Mesenchymal stem cell (in vitro differentiated cells and primary cell): ENCODE results near the gene CYLC2.

Source experiments
- DNase-seq: peaks from one replicate; pipeline ENCODE4 v3.0.0-alpha.2; 2013
- H2AFZ ChIP-seq: one replicate; pipeline ENCODE4 v1.6.1; 2013; ENCODE audit warnings: low read depth, mild to moderate bottlenecking, control low read depth, inconsistent platforms, low read length, moderate library complexity
- H2AK5ac ChIP-seq: 2 replicates; pipeline ENCODE4 v1.6.1; 2013; ENCODE audit warnings: low read length, moderate library complexity, mild to moderate bottlenecking, inconsistent platforms; ENCODE audit not compliant: severe bottlenecking
- H2BK120ac ChIP-seq: one replicate; pipeline ENCODE4 v1.6.1; 2013; ENCODE audit warnings: low read depth, mild to moderate bottlenecking, inconsistent platforms, low read length, moderate library complexity
- H2BK12ac ChIP-seq, 2 experiments: one replicate each; pipeline ENCODE4 v1.6.1; 2013; ENCODE audit warnings: inconsistent platforms in 2 of 2, low read length in 2 of 2, mild to moderate bottlenecking in 2 of 2, moderate library complexity in 2 of 2, control low read depth in 1 of 2
- H2BK15ac ChIP-seq: one replicate; pipeline ENCODE4 v1.6.1; 2013; ENCODE audit warnings: mild to moderate bottlenecking, low read depth, inconsistent platforms; ENCODE audit not compliant: poor library complexity, severe bottlenecking
- H2BK5ac ChIP-seq: 2 replicates; pipeline ENCODE4 v1.6.1; 2013; ENCODE audit warnings: low read depth, mild to moderate bottlenecking, low read length, control low read depth, inconsistent platforms; ENCODE audit not compliant: poor library complexity, severe bottlenecking
- H3K14ac ChIP-seq, 2 experiments: one replicate each; pipeline ENCODE4 v1.6.1; 2013; ENCODE audit warnings: inconsistent platforms in 2 of 2, low read length in 2 of 2, control low read depth in 1 of 2, mild to moderate bottlenecking in 1 of 2, moderate library complexity in 1 of 2
- H3K18ac ChIP-seq, 2 experiments: one replicate each; pipeline ENCODE4 v1.6.1; 2013; ENCODE audit warnings: inconsistent platforms in 2 of 2, low read length in 2 of 2, control low read depth in 1 of 2, low read depth in 1 of 2, mild to moderate bottlenecking in 1 of 2
- H3K23ac ChIP-seq, 2 experiments: one replicate each; pipeline ENCODE4 v1.6.1; 2013; ENCODE audit warnings: inconsistent platforms in 2 of 2, low read length in 2 of 2, mild to moderate bottlenecking in 2 of 2, moderate library complexity in 2 of 2, control low read depth in 1 of 2
- H3K27ac ChIP-seq: 2 replicates; pipeline ENCODE4 v1.5.1; 2013; ENCODE audit warnings: mild to moderate bottlenecking, moderate library complexity, low read length, control low read depth, inconsistent platforms; ENCODE audit not compliant: poor library complexity, severe bottlenecking
- H3K27me3 ChIP-seq, 2 experiments: 2 replicates each; pipeline versions ENCODE4 v1.6.1 to v1.7.0; 2013; ENCODE audit warnings: low read length in 2 of 2, mild to moderate bottlenecking in 2 of 2, moderate library complexity in 2 of 2, control low read depth in 1 of 2, inconsistent platforms in 1 of 2; ENCODE audit not compliant: control insufficient read depth in 1 of 2, insufficient read depth in 1 of 2
- H3K36me3 ChIP-seq, 2 experiments: 2 replicates each; pipeline versions ENCODE4 v1.6.1 to v1.7.0; 2013; ENCODE audit warnings: low read length in 2 of 2, control low read depth in 1 of 2, inconsistent platforms in 1 of 2, low read depth in 1 of 2, mild to moderate bottlenecking in 1 of 2; ENCODE audit not compliant: insufficient read depth in 2 of 2, control insufficient read depth in 1 of 2
- H3K4ac ChIP-seq, 2 experiments: one replicate each; pipeline ENCODE4 v1.6.1; 2013; ENCODE audit warnings: inconsistent platforms in 2 of 2, low read length in 2 of 2, mild to moderate bottlenecking in 2 of 2, moderate library complexity in 2 of 2, control low read depth in 1 of 2, low read depth in 1 of 2
- H3K4me1 ChIP-seq: 2 replicates; pipeline ENCODE4 v1.6.1; 2013; ENCODE audit warnings: low read depth, low read length, control low read depth; ENCODE audit not compliant: control insufficient read depth, insufficient read depth
- H3K4me2 ChIP-seq: 2 replicates; pipeline ENCODE4 v1.6.1; 2013; ENCODE audit warnings: low read length, mild to moderate bottlenecking, inconsistent platforms; ENCODE audit not compliant: poor library complexity, severe bottlenecking
- H3K4me3 ChIP-seq, 2 experiments: 2 replicates each; pipeline versions ENCODE4 v1.5.1 to v1.7.0; 2013; ENCODE audit warnings: low read length in 2 of 2, mild to moderate bottlenecking in 2 of 2, control low read depth in 1 of 2, low read depth in 1 of 2; ENCODE audit not compliant: insufficient read depth in 1 of 2
- H3K79me1 ChIP-seq: replicated peaks from 2 replicates; pipeline ENCODE4 v1.6.1; 2013; ENCODE audit warnings: mild to moderate bottlenecking, control low read depth, low read length, inconsistent platforms; ENCODE audit not compliant: poor library complexity, severe bottlenecking
- H3K9ac ChIP-seq: 2 replicates; pipeline ENCODE4 v1.7.0; 2013; ENCODE audit warnings: mild to moderate bottlenecking, low read length, moderate library complexity
- H3K9me3 ChIP-seq: 2 replicates; pipeline ENCODE4 v1.7.0; 2013; ENCODE audit warnings: mild to moderate bottlenecking, low read length; ENCODE audit not compliant: control insufficient read depth
- H4K8ac ChIP-seq: one replicate; pipeline ENCODE4 v1.6.1; 2013; ENCODE audit warnings: inconsistent platforms, mild to moderate bottlenecking, low read length, moderate library complexity
- H4K91ac ChIP-seq: one replicate; pipeline ENCODE4 v1.6.1; 2013; ENCODE audit warnings: mild to moderate bottlenecking, low read length, inconsistent platforms
- WGBS: methylation state at CpG from one replicate; pipeline ENCODE4 v1.1.7; 2013; ENCODE audit warnings: mixed read lengths; 5-methylcytosine and 5-hydroxymethylcytosine counted together

The CYLC2 gene

DNA sequence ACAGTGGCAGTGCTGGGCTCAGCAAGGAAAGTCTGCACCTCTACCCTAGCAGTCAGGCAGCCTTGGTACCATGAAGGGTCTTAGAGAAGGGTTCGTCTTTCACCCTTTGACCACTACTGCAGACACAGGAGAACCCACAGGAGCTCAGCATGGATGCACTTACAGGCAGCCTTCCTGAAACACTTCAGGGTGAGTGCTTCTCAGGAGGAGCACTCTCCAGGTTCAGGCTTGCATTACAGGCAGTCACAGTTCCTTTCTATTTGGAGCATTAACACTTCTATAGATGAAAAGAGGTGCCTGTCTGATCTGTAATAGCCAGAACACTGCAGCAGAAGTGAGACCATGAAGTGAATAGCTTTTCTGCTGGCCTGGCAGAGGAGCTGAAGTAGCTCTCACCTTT is 8.7 kb upstream of the CYLC2 start:
- Histone ChIP-seq H3K9ac (no peak overlapping the region), H2BK120ac (no peak overlapping the region), H2BK12ac (no peak overlapping the region), H3K4ac (no peak overlapping the region), H4K8ac (no peak overlapping the region), H3K4me3 (no peak overlapping the region), H3K14ac (no peak overlapping the region), H3K27me3 (no peaks in the 10 kb centered on the region), H3K4me2 (no peak overlapping the region), H3K79me1 (no peaks in the 10 kb centered on the region), H3K18ac (no peak overlapping the region), H3K23ac (no peak overlapping the region), H3K27ac (no peak overlapping the region), H2AK5ac (no peak overlapping the region), H2BK5ac (no peak overlapping the region), H2BK15ac (no peak overlapping the region), H3K4me1 (no peaks in the 10 kb centered on the region), H4K91ac (no peak overlapping the region), H2AFZ (no peak overlapping the region), H3K9me3 (peaks cover 3% of the 10 kb centered on the region), H3K36me3 (no peaks in the 10 kb centered on the region)
- WGBS = 56% methylated on average over 1 of the region's 1 CpG
- no peak for DNase-seq

DNA sequence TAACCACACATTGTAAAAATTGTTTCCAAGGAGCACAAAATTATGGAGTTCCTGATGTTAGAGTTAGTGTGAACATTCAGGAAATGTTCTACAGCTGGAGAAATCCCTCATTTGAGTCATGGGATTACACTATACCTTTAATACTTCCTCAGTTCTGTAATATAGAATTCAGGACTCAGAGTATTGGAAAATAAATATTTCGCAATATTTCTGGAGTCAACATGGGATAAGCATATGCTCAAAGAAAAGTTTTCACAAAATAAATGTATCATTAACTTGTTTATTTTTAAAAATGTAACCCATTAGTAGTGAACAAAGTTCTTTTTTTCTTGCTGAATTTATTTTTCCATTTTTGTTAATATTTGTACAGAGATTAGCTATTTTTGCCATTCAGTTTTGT is 8.6 kb downstream of the CYLC2 start:
- Histone ChIP-seq H2AK5ac (no peak overlapping the region), H2AFZ (no peak overlapping the region)

DNA sequence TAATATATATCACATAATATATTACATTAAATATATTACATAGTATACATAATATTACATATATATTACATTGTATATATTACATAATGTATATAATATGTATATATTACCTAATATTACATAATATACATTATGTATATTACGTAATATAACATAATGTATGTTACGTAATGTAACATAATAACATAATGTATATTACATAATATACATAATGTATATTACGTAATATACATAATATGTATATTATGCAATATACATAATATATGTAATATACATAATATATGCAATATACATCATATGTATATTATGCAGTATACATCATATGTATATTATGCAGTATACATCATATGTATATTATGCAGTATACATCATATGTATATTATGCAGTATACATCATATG is 19.1 kb downstream of the CYLC2 start:
- H3K18ac ChIP-seq = no peak overlapping the region
- no peak for DNase-seq

More for the DNA sequence above, 8.6 kb downstream of the CYLC2 start:
- Histone ChIP-seq H3K14ac (no peak overlapping the region), H3K27me3 (no peaks in the 10 kb centered on the region), H3K27ac (no peak overlapping the region), H2BK15ac (no peak overlapping the region), H3K9ac (no peak overlapping the region), H3K4me2 (no peak overlapping the region), H2BK5ac (no peak overlapping the region), H3K18ac (no peak overlapping the region), H3K4ac (no peak overlapping the region), H3K23ac (no peak overlapping the region), H2BK12ac (no peak overlapping the region), H4K8ac (no peak overlapping the region), H3K9me3 (peaks cover 10% of the 10 kb centered on the region), H3K4me1 (no peaks in the 10 kb centered on the region), H3K79me1 (no peaks in the 10 kb centered on the region), H2BK120ac (no peak overlapping the region), H4K91ac (no peak overlapping the region), H3K4me3 (no peak overlapping the region), H3K36me3 (no peaks in the 10 kb centered on the region)
- no CpG with 5 or more reads among the region's 1 CpG for WGBS
- no peak for DNase-seq

DNA sequence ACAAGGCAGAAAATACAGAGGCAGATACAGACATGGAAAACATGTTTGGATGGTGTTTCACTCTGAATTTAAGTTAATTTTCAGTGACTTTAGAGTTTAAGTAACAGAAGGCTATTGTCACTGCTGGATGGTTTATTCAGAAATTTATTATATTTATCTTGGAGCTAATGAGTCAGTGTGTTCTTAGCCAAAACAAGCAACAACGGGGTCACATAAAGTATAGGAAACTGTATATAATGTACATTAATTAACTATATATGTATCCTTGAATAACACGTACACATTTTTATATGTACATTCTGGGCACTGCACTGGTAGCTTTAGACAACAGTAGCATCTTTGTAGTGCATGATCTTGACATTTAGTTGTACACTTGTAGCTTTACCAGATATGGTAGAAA is 30.7 kb downstream of the CYLC2 start:
- no peak overlapping the region for H2BK12ac ChIP-seq
- H3K4ac ChIP-seq = no peak overlapping the region

More for the DNA sequence above, 19.1 kb downstream of the CYLC2 start:
- Histone ChIP-seq H3K23ac (no peak overlapping the region), H3K27ac (no peak overlapping the region), H3K4me2 (no peak overlapping the region), H2BK5ac (no peak overlapping the region), H2BK15ac (no peak overlapping the region), H4K91ac (no peak overlapping the region), H3K14ac (no peak overlapping the region), H2BK120ac (no peak overlapping the region), H2BK12ac (no peak overlapping the region), H4K8ac (no peak overlapping the region), H2AK5ac (no peak overlapping the region), H3K79me1 (no peaks in the 10 kb centered on the region), H3K27me3 (no peaks in the 10 kb centered on the region), H3K9ac (no peak overlapping the region), H3K4me3 (no peak overlapping the region), H2AFZ (no peak overlapping the region), H3K4me1 (no peaks in the 10 kb centered on the region), H3K9me3 (peaks cover 7% of the 10 kb centered on the region), H3K36me3 (no peaks in the 10 kb centered on the region), H3K4ac (no peak overlapping the region)
- WGBS = no CpG with 5 or more reads among the region's 3 CpGs

More for the DNA sequence above, 30.7 kb downstream of the CYLC2 start:
- H3K4me3 ChIP-seq = no peak overlapping the region
- no peak overlapping the region for H2BK5ac ChIP-seq
- H2BK15ac ChIP-seq = no peak overlapping the region
- H3K9ac ChIP-seq = no peak overlapping the region
- H4K91ac ChIP-seq = no peak overlapping the region
- H3K27me3 ChIP-seq = no peaks in the 10 kb centered on the region
- no peaks in the 10 kb centered on the region for H3K4me1 ChIP-seq
- H2AK5ac ChIP-seq = no peak overlapping the region
- no peak overlapping the region for H3K14ac ChIP-seq
- H3K18ac ChIP-seq = no peak overlapping the region
- no peaks in the 10 kb centered on the region for H3K79me1 ChIP-seq
- H3K27ac ChIP-seq = no peak overlapping the region
- WGBS = no CpG with 5 or more reads among the region's 2 CpGs
- H2BK120ac ChIP-seq = no peak overlapping the region
- no peak overlapping the region for H2AFZ ChIP-seq
- peaks cover 8% of the 10 kb centered on the region for H3K9me3 ChIP-seq
- H3K36me3 ChIP-seq = no peaks in the 10 kb centered on the region
- no peak overlapping the region for H3K23ac ChIP-seq
- H3K4me2 ChIP-seq = no peak overlapping the region
- DNase-seq = no peak
- no peak overlapping the region for H4K8ac ChIP-seq
